ENCODE results near the gene DYNLT2B. TPM values are rescaled to one million over a fixed set of nuclear protein-coding genes. Genes with fewer than 3 reads are reported as not detected.

Gene DYNLT2B
- total RNA-seq, 1 donor from 2014 or later: 3.9 TPM

GRCh38 chr3:196280689-196281440 is 37.2 kb downstream of the DYNLT2B start:
- Histone ChIP-seq H3K4me3 (no peak overlapping the region), H3K9me3 (replicated peaks) (no peaks in the 10 kb centered on the region), H3K36me3 (no peaks in the 10 kb centered on the region), H3K27ac (replicated peaks) (peak overlapping the region; percentile 96), H3K4me1 (peaks cover 80% of the 10 kb centered on the region), H3K27me3 (ENCODE audit: low read depth) (no peaks in the 10 kb centered on the region)
- intact Hi-C loops (cut with micrococcal nuclease): no loop called here
- no peak for DNase-seq
- no peak for TF ChIP-seq CTCF (IDR thresholded peaks at IDR 0.05; ENCODE audit: borderline replicate concordance)

- no peaks in the 10 kb centered on the region for H3K27me3 ChIP-seq (ENCODE audit: low read depth)
- H3K4me3 ChIP-seq: no peak overlapping the region
- peaks cover 19% of the 10 kb centered on the region for H3K36me3 ChIP-seq
- peak overlapping the region; percentile 78 for H3K27ac ChIP-seq (replicated peaks)
- peaks cover 60% of the 10 kb centered on the region for H3K4me1 ChIP-seq
- no peak for DNase-seq
- H3K9me3 ChIP-seq (replicated peaks): no peaks in the 10 kb centered on the region
- no peak for TF ChIP-seq CTCF (IDR thresholded peaks at IDR 0.05; ENCODE audit: borderline replicate concordance)
- intact Hi-C loops (cut with micrococcal nuclease): no loop called here
Observed at GRCh38 chr3:196275126-196275525, 42.9 kb downstream of the DYNLT2B start.

GRCh38 chr3:196274585-196274984 is 43.5 kb downstream of the DYNLT2B start:
- Histone ChIP-seq H3K27me3 (ENCODE audit: low read depth) (no peaks in the 10 kb centered on the region), H3K9me3 (replicated peaks) (no peaks in the 10 kb centered on the region), H3K27ac (replicated peaks) (peak overlapping the region; percentile 78), H3K36me3 (peaks cover 24% of the 10 kb centered on the region), H3K4me1 (peaks cover 54% of the 10 kb centered on the region), H3K4me3 (no peak overlapping the region)
- intact Hi-C loops (cut with micrococcal nuclease): no loop called here
- no peak for TF ChIP-seq CTCF (IDR thresholded peaks at IDR 0.05; ENCODE audit: borderline replicate concordance)
- DNase-seq: no peak

GRCh38 chr3:196273655-196274054 is 44.4 kb downstream of the DYNLT2B start:
- no peak for TF ChIP-seq CTCF (IDR thresholded peaks at IDR 0.05; ENCODE audit: borderline replicate concordance)
- H3K4me1 ChIP-seq: peaks cover 53% of the 10 kb centered on the region
- H3K9me3 ChIP-seq (replicated peaks): no peaks in the 10 kb centered on the region
- peaks cover 32% of the 10 kb centered on the region for H3K36me3 ChIP-seq
- intact Hi-C loops (cut with micrococcal nuclease): no loop called here
- DNase-seq: no peak
- H3K27me3 ChIP-seq (ENCODE audit: low read depth): no peaks in the 10 kb centered on the region
- H3K4me3 ChIP-seq: no peak overlapping the region
- peak overlapping the region; percentile 78 for H3K27ac ChIP-seq (replicated peaks)

GRCh38 chr3:196272826-196273225 is 45.2 kb downstream of the DYNLT2B start:
- DNase-seq: peak; percentile 72
- Histone ChIP-seq H3K27ac (replicated peaks) (peak overlapping the region; percentile 78), H3K4me3 (no peak overlapping the region), H3K4me1 (peaks cover 53% of the 10 kb centered on the region), H3K27me3 (ENCODE audit: low read depth) (no peaks in the 10 kb centered on the region), H3K9me3 (replicated peaks) (no peaks in the 10 kb centered on the region), H3K36me3 (peaks cover 41% of the 10 kb centered on the region)
- no peak for TF ChIP-seq CTCF (IDR thresholded peaks at IDR 0.05; ENCODE audit: borderline replicate concordance)
- intact Hi-C loops (cut with micrococcal nuclease): no loop called here
